ENCODE measurements around the gene ARFGEF3. TPM values are rescaled to one million over a fixed set of nuclear protein-coding genes. Genes with fewer than 3 reads are reported as not detected.

Gene ARFGEF3
- polyA plus RNA-seq, 10 donors: 0.76 to 2.6 (median 1.6) TPM

DNA sequence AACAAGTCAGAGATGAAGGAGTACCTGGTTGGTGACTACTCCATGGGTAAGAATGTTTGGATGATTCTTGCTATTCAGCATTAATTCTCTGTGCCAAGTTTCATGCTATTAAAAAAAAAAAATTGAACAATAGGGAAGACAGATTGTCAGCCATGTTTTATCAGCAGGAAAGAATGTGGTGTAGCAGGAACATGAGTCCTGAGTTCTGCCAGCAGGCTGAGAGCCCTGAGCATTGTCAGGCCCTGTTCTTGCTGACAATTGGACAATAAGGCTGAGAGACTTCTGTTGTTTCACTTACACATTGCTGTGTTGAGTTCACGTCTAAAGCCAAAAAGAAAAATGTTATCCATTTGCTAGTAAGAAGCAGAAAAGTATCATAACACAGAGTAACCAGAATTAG is 145.6 kb downstream of the ARFGEF3 start:
- DNase-seq: peak in 2 of 3 donors; percentile 2 to 15

DNA sequence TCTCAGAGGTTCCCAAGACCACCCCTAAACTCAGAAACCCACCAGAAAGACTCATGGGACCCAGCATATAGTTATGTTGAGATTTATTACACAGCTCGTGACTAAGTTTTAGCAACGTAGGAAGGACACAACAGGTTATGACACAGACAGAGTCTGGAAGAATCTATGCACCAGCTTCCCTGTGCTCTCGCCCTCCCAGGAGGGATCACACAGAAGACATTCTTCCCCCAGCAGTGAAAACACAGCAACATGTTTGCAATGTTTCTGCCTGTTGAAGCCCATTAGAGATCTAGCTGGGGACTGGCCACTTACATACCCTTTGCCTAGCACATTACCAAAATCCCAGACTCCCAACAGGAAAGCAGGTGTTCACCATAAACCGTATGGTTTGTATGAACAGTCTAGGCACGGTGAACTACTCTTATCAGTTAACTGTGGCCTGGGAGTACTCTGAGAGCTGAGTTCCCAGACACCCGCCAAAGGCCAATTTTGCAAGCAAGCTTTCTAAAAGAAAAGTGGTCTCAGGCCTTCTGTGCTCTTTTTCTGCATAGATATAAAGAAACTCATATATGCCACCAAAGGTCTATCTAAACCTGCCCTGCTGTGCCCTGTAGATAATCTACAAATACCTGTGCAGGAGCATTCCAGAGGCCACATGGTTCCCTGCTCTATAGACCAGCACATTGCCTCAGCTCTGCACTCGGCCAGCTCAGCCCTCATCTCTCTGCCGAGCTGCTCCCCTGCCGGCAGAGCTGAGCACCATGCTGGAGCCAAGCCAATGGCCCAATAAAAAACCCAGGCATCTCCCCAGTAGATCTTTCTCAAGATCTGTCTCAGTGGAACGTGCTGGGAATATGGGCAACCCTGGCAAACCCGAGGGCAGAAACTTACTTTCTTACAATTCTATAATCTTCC is 146.3 kb downstream of the ARFGEF3 start:
- DNase-seq: peak in 1 of 3 donors; percentile 4

DNA sequence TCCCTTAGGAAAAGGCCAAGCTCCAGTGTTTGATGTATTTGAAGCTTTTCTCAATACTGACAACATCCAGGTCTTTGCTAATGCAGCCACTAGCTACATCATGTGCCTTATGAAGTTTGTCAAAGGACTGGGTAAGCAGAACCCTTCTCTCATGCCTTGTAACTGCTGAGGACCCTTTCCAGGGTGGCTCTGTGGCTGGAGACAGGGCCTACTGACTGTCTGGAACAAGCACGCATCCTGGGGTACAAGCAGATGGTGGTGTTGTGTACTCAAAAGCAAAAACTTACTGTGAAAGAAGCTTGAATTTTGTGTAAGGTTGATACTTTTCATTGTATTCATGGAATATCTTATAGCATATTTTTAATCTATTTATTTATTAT is 147.0 kb downstream of the ARFGEF3 start:
- no peak for DNase-seq

DNA sequence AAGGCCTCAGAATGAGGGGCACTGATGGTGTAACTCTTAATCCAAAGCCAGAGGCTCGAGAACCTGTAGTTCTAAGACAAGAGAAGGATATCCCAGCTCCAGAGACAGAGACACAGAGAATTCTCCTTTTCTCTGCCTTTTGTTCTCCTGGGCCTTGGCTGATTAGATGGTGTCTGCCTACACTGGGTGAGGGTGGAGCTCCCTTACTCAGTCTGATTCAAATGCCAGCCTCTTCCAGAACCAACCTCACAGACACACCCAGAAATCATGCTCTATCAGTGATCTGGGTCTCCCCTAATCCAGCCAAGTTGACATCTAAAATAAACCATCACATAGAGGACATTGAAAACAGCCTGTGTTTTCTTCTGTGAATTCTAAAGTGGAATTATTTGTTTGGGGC is 148.0 kb downstream of the ARFGEF3 start:
- no peak for DNase-seq

GRCh38 chr6:138310294-138310693 is 148.6 kb downstream of the ARFGEF3 start:
- no peak for DNase-seq

DNA sequence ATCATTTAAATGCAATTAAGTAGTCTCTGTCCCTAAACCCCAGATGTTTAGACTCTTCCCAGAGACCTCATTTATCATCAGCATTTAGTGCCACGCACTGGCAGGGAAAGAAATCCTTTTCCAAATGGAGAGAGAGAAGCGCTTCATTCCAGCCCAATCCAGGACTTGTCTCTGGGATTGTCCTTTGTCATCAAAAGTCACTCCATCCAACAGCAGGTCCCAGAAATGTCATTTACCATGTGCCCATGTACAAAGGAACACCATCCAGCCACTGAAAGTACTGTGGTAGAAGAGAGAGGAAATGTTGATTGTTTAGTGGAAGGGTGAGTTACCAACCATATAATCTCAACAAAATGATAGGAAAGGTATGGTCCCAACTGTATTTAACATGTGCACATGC is 149.1 kb downstream of the ARFGEF3 start:
- no peak for DNase-seq

- no peak for DNase-seq
These were observed 149.5 kb downstream of the ARFGEF3 start for GRCh38 chr6:138311268-138311667.

DNA sequence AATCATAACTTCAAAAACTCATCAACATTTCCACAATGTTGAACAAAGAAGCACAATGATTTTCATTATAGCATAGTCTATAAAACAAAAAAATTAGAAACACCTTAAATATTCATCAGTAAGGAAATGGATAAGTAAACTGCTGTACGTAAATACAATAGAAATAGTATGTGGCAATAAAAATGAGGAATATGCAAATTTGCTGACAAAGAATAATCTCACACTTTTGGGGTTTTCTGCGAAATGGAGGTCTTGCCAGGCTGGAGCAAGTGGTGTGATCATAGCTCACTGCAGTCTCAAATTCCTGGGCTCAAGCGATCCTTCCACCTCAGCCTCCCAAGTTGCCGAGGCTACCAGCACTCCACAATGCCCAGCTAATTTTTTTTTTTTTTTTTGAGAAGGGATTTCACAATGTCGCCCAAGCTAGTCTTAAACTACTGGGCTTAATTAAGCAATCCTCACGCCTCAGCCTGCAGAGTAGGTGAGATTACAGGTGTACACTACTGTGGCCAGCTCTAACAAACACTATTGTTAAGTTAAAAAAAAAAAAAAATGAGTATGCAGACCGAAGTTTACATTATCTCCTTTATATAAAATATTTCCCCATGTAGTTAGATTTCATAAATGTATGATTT is 157.1 kb downstream of the ARFGEF3 start:
- no peak for DNase-seq

- DNase-seq: no peak
These were observed 160.2 kb downstream of the ARFGEF3 start for GRCh38 chr6:138321934-138322333.

DNA sequence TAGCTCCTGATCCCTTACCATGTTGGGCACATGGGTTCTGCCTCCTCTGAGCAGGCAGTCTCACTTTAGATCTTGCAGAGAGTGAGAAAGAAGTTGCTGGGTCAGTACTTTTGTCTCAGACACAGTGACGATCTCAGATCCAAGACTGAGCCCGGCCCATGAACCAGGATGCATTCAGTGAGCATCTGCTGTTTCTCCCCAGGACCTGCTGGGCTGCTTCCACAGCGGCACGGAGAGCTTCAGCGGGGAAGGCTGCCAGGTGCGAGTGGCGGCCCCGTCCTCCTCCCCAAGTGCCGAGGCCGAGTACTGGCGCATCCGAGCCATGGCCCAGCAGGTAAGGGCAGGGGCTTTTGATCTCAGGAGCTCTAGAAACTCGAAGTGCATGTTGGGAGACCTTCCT is 162.1 kb downstream of the ARFGEF3 start:
- no peak for DNase-seq

- DNase-seq: no peak
These were observed 166.5 kb downstream of the ARFGEF3 start for GRCh38 chr6:138328210-138328609.

- DNase-seq: no peak
These were observed 169.0 kb downstream of the ARFGEF3 start for GRCh38 chr6:138330763-138331162.

GRCh38 chr6:138331444-138331843 is 169.7 kb downstream of the ARFGEF3 start:
- no peak for DNase-seq

GRCh38 chr6:138331984-138332383 is 170.2 kb downstream of the ARFGEF3 start:
- DNase-seq: no peak

GRCh38 chr6:138334000-138334399 is 172.3 kb downstream of the ARFGEF3 start:
- DNase-seq: no peak

DNA sequence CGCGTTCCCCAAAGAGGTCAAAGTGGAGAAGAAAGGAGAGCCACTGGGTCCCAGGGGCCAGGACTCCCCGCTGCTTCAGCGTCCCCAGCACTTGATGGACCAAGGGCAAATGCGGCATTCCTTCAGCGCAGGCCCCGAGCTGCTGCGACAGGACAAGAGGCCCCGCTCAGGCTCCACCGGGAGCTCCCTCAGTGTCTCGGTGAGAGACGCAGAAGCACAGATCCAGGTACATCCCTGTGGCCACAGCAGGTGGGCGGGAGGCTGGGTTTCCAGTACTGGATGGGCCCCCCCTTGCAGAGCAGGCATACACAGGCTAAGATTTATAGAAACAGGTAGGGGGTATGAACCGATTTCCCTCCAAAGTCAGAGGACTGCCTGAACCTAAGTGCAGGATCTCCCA is 173.2 kb downstream of the ARFGEF3 start:
- DNase-seq: no peak

DNA sequence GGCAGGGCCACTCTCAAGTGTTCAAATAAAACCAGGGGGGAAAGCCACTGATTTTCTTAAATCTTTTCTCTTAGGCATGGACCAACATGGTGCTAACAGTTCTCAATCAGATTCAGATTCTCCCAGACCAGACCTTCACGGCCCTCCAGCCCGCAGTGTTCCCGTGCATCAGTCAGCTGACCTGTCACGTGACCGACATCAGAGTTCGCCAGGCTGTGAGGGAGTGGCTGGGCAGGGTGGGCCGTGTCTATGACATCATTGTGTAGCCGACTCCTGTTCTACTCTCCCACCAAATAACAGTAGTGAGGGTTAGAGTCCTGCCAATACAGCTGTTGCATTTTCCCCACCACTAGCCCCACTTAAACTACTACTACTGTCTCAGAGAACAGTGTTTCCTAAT is 174.5 kb downstream of the ARFGEF3 start:
- no peak for DNase-seq

- DNase-seq: no peak
These were observed 175.3 kb downstream of the ARFGEF3 start for GRCh38 chr6:138337076-138337475.

- DNase-seq: no peak
These were observed 177.3 kb downstream of the ARFGEF3 start for GRCh38 chr6:138339024-138339423.

DNA sequence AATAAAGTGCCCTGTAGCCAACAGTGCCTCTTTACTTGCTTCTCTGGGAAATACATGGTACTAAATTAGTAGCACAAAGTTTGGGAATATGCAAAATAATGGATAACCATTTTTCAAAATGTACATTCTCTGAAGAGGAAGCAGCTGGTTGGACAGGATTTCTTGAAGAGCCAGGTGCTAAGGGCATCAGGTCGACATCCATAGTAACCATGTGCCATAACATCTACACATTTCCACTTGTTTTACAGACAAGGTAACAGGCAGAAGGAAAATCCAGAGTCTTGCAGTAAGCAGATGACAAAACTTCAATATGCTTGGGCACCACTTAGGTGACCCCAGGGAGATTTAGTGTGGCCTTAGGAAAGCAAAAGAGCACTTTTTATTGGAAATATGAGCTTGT is 179.4 kb downstream of the ARFGEF3 start:
- no peak for DNase-seq

DNA sequence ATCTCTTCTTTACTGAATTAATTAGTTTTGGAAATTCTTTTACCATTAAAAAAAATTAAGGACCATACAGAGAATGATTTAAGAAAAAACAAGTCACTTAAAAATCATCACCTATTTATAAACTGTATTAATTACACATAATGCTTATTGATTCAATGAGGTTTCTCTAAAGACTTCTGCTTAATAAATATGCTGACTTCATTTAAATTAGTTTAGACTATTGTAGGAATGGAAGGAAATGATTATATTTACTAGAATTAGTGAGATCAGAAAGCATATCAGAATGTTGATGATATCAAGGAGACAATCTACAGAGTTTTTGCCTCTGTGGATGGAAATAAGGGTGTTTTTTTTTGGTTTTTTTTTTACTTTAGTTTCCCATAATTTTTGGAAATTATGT is 181.4 kb downstream of the ARFGEF3 start:
- DNase-seq: no peak

GRCh38 chr6:138345565-138346285 is 184.0 kb downstream of the ARFGEF3 start:
- DNase-seq: no peak

Measured in muscle of back (tissue), 11 donors.